VCaP (cell line): ENCODE results near the gene F8.

ENCODE experiments used
- H3K27ac ChIP-seq: fragments of 450-650 bp; 2 replicates; pipeline ENCODE4 v1.5.1; 2017
- TF ChIP-seq, protein P1 (sequence below): fragments of 450-650 bp; conservative IDR thresholded peaks from 2 replicates; pipeline ENCODE4 v1.5.1; 2017; ENCODE audit warnings: mild to moderate bottlenecking, moderate library complexity

The F8 gene

DNA sequence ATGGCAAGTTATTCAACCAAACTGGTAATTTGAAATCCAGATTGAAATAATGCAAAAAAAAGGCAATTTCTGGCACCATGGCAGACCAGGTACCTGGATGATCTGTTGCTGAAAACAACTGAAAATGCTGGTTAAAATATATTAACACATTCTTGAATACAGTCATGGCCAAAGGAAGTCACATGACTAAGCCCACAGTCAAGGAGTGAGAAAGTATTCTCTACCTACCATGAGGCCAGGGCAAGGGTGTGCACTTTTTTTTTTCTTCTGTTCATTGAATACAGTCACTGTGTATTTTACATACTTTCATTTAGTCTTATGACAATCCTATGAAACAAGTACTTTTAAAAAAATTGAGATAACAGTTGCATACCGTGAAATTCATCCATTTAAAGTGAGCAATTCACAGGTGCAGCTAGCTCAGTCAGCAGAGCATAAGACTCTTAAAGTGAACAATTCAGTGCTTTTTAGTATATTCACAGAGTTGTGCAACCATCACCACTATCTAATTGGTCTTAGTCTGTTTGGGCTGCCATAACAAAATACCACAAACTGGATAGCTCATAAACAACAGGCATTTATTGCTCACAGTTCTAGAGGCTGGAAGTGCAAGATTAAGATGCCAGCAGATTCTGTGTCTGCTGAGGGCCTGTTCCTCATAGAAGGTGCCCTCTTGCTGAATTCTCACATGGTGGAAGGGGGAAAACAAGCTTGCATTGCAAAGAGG, 212.4 kb downstream of the F8 start:
- H3K27ac ChIP-seq, result no peak overlapping the region
- TF ChIP-seq, protein P1, sequence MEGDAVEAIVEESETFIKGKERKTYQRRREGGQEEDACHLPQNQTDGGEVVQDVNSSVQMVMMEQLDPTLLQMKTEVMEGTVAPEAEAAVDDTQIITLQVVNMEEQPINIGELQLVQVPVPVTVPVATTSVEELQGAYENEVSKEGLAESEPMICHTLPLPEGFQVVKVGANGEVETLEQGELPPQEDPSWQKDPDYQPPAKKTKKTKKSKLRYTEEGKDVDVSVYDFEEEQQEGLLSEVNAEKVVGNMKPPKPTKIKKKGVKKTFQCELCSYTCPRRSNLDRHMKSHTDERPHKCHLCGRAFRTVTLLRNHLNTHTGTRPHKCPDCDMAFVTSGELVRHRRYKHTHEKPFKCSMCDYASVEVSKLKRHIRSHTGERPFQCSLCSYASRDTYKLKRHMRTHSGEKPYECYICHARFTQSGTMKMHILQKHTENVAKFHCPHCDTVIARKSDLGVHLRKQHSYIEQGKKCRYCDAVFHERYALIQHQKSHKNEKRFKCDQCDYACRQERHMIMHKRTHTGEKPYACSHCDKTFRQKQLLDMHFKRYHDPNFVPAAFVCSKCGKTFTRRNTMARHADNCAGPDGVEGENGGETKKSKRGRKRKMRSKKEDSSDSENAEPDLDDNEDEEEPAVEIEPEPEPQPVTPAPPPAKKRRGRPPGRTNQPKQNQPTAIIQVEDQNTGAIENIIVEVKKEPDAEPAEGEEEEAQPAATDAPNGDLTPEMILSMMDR, result no peak

DNA sequence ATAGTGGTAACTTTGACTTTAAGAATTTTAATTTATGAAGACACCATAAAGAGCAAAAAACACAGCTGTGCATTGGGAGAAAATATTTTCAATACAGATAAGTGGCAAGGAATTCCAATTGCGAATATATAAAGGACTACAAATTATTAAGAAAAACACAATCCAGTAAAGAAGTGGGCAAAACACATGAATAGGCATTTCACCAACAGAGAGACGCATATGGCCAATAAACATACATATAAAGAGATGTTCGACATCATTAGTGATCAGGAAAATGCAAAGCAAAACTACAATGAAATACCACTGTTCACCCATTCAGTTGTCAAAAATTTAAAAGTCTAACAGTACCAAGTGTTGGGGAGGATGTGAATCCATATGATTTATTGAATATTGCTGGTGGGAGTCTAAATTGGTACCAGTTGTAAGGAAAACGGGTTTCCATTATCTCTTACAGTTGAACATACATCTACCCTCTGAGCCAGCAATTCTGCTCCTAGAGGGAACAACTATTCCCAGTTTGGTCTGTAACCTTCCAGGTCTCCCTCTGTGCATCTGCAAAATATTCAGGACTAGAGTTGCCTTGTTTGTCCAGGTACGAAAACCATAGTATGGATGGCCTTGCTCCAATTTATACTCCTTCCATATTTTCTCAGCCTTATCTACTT, 215.6 kb downstream of the F8 start:
- H3K27ac ChIP-seq, result no peak overlapping the region
- TF ChIP-seq, protein P1, result no peak

DNA sequence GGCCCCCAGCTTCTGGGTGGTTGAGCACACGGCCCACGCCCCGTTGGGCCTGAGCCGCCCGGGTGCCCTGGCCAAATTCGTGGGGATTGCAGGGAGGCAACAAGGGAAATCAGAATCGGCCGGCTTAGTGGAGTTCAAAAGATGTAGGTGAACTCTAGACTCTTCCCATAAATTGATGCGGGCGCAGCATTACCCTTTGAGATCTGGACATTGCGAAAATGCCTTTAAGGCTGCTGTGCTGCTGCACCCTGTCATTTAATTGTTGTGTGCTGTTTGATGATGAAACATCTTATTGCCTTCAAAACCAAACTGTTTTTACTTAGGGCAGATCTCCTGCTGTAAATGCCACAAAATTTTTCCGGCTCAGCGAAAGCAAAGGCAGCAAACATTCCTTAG, 216.8 kb downstream of the F8 start:
- TF ChIP-seq, protein P1, result no peak
- H3K27ac ChIP-seq, result peak overlapping the region; percentile 86

DNA sequence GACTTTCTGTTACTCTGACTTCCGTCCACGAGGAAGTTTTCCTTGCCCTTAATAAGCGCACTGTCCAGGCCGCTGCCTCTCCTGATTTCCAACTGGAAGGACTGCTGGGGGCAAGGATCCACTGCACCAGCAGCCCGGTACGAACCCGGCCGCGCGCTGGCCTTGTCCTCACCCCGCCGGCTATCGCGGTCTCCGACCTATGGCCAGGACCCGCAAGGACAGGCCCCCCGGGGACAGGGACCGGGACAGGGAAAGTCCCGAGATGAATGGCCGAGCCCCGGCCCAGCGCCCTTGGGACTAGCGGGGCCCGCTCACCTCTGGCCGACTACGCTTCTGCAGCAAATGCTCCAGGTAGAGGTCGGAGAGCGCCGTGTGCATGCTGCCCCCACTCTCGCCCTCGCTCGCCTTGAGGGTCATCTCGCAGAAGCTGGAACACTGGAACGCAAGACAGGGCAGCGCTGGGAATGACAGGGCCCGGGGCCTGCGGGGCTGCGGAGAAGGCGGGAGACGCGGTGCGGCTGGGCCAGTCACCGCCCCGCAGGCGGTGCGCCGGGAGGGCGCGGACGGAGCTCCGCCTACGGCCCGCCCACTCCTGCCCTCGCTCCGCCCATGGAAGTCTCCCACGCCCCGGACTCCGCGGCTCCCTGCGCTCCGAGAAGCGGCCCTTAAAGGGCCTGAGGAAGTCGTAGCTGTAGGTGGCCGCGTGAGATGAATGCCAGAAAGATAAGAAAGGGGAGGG, 217.4 kb downstream of the F8 start, which contains the start of gene MPP1:
TSS of gene MPP1 (minus strand) at position 529 of the 739 bp plus-strand sequence. CDS start at position 417, 112 bp downstream.
- TF ChIP-seq, protein P1, result no peak
- H3K27ac ChIP-seq, result peak within 1 kb of the TSS; percentile 86

DNA sequence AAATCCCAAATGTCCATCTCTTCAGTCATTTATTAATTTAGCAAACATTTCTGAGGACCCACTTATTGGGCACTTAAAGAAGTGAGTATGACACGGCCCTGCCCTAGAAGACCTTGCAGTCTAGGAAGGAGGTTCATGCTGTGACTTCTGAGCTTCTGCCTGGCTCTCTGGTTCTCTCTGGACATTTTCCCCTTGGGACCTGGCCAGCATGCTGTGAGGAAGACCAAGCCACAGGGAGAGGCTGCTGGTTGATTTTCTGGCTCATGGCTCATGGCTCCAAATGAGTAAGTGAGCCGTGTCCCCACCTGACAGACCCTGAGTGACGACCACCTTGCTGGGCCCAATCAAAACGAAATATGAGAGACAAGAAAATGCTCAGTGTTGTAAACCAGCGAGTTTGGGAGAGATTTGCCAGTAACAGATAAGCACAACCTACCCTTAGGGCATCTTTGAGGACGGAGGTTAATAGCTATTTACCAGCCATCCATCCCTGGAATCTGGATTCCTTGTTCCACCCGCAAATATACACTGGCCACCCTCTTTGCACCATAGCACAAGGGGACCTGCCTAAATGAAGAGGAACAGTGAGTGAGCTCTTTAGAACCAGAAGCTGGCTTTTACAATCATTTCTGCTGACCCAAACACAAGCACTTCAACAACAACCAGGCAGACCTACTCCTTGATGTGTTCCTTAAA, 218.1 kb downstream of the F8 start:
- H3K27ac ChIP-seq, result peak overlapping the region; percentile 86
- TF ChIP-seq, protein P1, result no peak

DNA sequence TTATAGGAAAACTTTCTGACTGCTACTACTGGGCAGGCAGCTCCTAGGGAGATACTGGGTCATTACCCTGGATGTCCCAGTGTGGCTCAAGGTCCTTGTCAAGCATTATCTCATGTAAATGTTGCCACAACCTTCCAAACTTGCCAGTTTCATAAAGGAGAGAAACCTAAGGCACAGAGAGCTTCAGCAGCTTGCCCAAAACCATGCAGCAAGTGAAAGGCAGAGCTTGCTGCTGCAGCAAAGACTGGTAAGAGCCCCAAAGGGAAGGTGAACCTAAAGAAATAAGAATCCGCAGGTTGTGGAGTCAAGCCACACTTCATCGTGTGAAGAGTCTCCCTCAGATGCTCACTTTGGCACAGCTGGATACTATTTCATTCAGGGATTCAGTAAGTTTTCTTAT, 219.6 kb downstream of the F8 start:
- H3K27ac ChIP-seq, result peak overlapping the region; percentile 86
- TF ChIP-seq, protein P1, result no peak
